HepG2 (cell line): ENCODE results near the gene DNAJC9. TPM values are rescaled to one million over a fixed set of nuclear protein-coding genes. Genes with fewer than 3 reads are reported as not detected.

ENCODE experiments used
- GFI1 ChIP-seq: sonication (generic); formaldehyde crosslinking; IDR thresholded peaks from 2 replicates; pipeline ENCODE4 v1.5.0; 2020; ENCODE audit warnings: missing genetic modification reagents, mild to moderate bottlenecking, borderline replicate concordance
- JDP2 ChIP-seq: sonication (generic); formaldehyde crosslinking; IDR thresholded peaks from 2 replicates; pipeline ENCODE4 v1.8.1; 2022; ENCODE audit warnings: missing genetic modification reagents, borderline replicate concordance
- JUN ChIP-seq: sonication (generic); formaldehyde crosslinking; IDR thresholded peaks from 2 replicates; pipeline ENCODE4 v1.4.0; 2020; ENCODE audit warnings: mild to moderate bottlenecking, missing genetic modification reagents
- MIER2 ChIP-seq: IDR thresholded peaks from 2 replicates; pipeline ENCODE4 v1.6.1; 2016; ENCODE audit warnings: missing biosample characterization, missing genetic modification reagents
- PAX8 ChIP-seq: sonication (generic); formaldehyde crosslinking; IDR thresholded peaks from 2 replicates; pipeline ENCODE4 v1.8.0; 2022; ENCODE audit warnings: mild to moderate bottlenecking, missing genetic modification reagents, borderline replicate concordance
- SPEN ChIP-seq: sonication (generic); formaldehyde crosslinking; IDR thresholded peaks from 2 replicates; pipeline ENCODE4 v1.5.1; 2020; ENCODE audit warnings: low read depth, mild to moderate bottlenecking, missing genetic modification reagents
- TBL1XR1 ChIP-seq: fragments of 150-350 bp; IDR thresholded peaks from 2 replicates; pipeline ENCODE4 v1.6.1; 2014; ENCODE audit warnings: borderline replicate concordance, low read length; ENCODE audit not compliant: partially characterized antibody
- TCF12 ChIP-seq, 2 experiments: fragments of 450-650 bp in 1 of 2; sonication (generic) in 1 of 2; formaldehyde crosslinking in 1 of 2; IDR thresholded peaks; 2 replicates each; pipeline versions ENCODE4 v1.6.1 to v1.8.0; 2017 to 2022; ENCODE audit warnings: antibody characterized with exemption in 1 of 2, mild to moderate bottlenecking in 1 of 2, missing genetic modification reagents in 1 of 2, moderate library complexity in 1 of 2
- THYN1 ChIP-seq: sonication (generic); formaldehyde crosslinking; IDR thresholded peaks from 2 replicates; pipeline ENCODE4 v1.8.1; 2023; ENCODE audit warnings: low read depth, mild to moderate bottlenecking, moderate library complexity, missing genetic modification reagents, borderline replicate concordance
- YY1 ChIP-seq: IDR thresholded peaks from 2 replicates; pipeline ENCODE4 v1.6.1; 2011; ENCODE audit warnings: low read length, low read depth, moderate library complexity, mild to moderate bottlenecking; ENCODE audit not compliant: insufficient read depth, insufficient replicate concordance
- ZNF264 ChIP-seq: sonication (generic); formaldehyde crosslinking; IDR thresholded peaks from 2 replicates; pipeline ENCODE4 v1.4.0; 2020; ENCODE audit warnings: missing genetic modification reagents
- ZNF382 ChIP-seq: sonication (generic); formaldehyde crosslinking; IDR thresholded peaks from 2 replicates; pipeline ENCODE4 v1.5.0; 2020; ENCODE audit warnings: missing genetic modification reagents, mild to moderate bottlenecking, borderline replicate concordance
- ZNF441 ChIP-seq: sonication (generic); formaldehyde crosslinking; IDR thresholded peaks from 2 replicates; pipeline ENCODE4 v1.7.0; 2021; ENCODE audit warnings: missing genetic modification reagents, borderline replicate concordance
- ZNF510 ChIP-seq: sonication (generic); formaldehyde crosslinking; IDR thresholded peaks from 2 replicates; pipeline ENCODE4 v1.4.0; 2020; ENCODE audit warnings: low read depth, mild to moderate bottlenecking, missing genetic modification reagents
- ZNF552 ChIP-seq: sonication (generic); formaldehyde crosslinking; IDR thresholded peaks from 2 replicates; pipeline ENCODE4 v1.9.0; 2022; ENCODE audit warnings: missing genetic modification reagents, mild to moderate bottlenecking, borderline replicate concordance
- polyA plus RNA-seq, 8 experiments: library from polyadenylated mRNA; depleted of rRNA in 3 of 8; stranded (reverse) in 7 of 8; unstranded in 1 of 8; fragments of >200 nt; fragmentation: Illumina TruSeq in 4 of 8; extraction: Trizol in 4 of 8; gene quantifications; 2 replicates each; pipeline versions ENCODE4 v1.2.1 to v1.2.3, GENCODE V29; 2011 to 2016; ENCODE audit warnings: low read depth in 4 of 8, missing spikeins in 1 of 8, mixed read lengths in 1 of 8; ENCODE audit not compliant: insufficient read depth in 1 of 8
- total RNA-seq, 5 experiments: library from RNA; depleted of rRNA; stranded (reverse); fragments of >200 nt; fragmentation: Illumina TruSeq; extraction: Trizol; gene quantifications; 2 replicates each; pipeline ENCODE4 v1.2.3, GENCODE V29; 2016; ENCODE audit warnings: low read depth in 1 of 5
- TF ChIP-seq, protein P1 (sequence below), 2 experiments: IDR thresholded peaks; 2 replicates each; pipeline ENCODE4 v1.6.1; 2011 to 2012; ENCODE audit warnings: low read length in 2 of 2, borderline replicate concordance in 1 of 2, low read depth in 1 of 2, mild to moderate bottlenecking in 1 of 2, moderate library complexity in 1 of 2
- TF ChIP-seq, protein P2 (sequence below): IDR thresholded peaks from 2 replicates; pipeline ENCODE4 v1.6.1; 2016; ENCODE audit warnings: mild to moderate bottlenecking
- TF ChIP-seq, protein P3 (sequence below): IDR thresholded peaks from 2 replicates; pipeline ENCODE4 v1.6.1; 2016; ENCODE audit warnings: missing biosample characterization, missing genetic modification reagents, low read depth
- TF ChIP-seq, protein P4 (sequence below): sonication (generic); formaldehyde crosslinking; IDR thresholded peaks from 2 replicates; pipeline ENCODE4 v1.8.1; 2023; ENCODE audit warnings: mild to moderate bottlenecking, missing genetic modification reagents

The DNAJC9 gene
- total and polyA plus RNA-seq, 2 of the 13 experiments (the other 11 are each of a cell fraction or from before 2014, with no cell fraction given): 15.9 to 60.3 TPM

DNA sequence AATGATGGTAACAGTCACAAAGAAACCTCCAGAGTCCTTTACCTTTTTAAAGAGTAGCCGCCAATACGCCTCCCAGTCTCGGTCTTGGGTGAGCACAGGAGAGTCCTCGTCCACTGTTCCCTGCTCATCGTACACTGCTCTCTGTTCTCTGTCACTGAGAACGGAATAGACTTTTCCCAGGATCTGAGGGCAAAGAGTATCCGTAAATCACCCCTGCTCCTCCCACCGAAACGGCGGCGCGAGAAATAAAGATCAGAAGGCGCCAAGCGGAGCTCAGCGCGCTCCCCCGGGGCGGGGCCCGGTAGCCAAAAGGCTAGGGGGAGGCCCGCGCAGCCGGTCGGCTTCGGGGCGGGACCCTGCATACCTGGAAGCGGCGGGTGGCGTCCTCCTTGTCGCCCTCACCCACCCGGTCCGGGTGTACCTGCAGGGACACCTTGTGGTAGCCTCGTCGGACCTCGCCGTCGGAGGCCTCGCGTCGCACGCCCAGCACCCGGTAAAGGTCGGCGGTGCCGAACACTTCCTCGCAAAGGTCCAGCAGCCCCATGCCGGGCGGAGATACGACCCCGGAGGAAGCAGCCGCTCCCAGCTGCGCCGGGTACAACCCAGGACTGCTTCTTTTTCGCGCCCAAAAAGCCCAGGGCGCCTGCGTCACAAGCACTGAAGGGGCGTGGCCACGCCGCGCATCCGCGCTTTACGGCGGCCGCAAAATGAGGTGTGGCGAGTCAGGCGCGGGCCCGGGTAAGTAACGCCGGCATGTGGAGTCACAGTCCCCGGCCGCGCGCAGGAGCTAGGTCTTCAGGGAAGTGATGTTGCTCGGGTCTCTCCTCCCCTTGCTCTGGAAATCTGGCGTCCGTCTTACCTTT lies at the start of gene DNAJC9 (continued):
- TF ChIP-seq, protein P1, sequence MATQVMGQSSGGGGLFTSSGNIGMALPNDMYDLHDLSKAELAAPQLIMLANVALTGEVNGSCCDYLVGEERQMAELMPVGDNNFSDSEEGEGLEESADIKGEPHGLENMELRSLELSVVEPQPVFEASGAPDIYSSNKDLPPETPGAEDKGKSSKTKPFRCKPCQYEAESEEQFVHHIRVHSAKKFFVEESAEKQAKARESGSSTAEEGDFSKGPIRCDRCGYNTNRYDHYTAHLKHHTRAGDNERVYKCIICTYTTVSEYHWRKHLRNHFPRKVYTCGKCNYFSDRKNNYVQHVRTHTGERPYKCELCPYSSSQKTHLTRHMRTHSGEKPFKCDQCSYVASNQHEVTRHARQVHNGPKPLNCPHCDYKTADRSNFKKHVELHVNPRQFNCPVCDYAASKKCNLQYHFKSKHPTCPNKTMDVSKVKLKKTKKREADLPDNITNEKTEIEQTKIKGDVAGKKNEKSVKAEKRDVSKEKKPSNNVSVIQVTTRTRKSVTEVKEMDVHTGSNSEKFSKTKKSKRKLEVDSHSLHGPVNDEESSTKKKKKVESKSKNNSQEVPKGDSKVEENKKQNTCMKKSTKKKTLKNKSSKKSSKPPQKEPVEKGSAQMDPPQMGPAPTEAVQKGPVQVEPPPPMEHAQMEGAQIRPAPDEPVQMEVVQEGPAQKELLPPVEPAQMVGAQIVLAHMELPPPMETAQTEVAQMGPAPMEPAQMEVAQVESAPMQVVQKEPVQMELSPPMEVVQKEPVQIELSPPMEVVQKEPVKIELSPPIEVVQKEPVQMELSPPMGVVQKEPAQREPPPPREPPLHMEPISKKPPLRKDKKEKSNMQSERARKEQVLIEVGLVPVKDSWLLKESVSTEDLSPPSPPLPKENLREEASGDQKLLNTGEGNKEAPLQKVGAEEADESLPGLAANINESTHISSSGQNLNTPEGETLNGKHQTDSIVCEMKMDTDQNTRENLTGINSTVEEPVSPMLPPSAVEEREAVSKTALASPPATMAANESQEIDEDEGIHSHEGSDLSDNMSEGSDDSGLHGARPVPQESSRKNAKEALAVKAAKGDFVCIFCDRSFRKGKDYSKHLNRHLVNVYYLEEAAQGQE (IDR thresholded peaks at IDR 0.05; ENCODE audit: borderline replicate concordance in 1 of 2, low read depth in 1 of 2, low read length in 2 of 2): peak in 1 of 2 experiments; percentile 21; a peak in 1 of 4 replicates
- TF ChIP-seq GFI1 (peak; percentile 82; the same call in 1 of the 2 replicates), TBL1XR1 (no peak), ZNF382 (CRISPR knock-in tag) (no peak), ZNF552 (peak; percentile 95), JDP2 (CRISPR knock-in tag) (no peak), SPEN (CRISPR knock-in tag) (peak; percentile 95; the same call in 1 of the 2 replicates), THYN1 (CRISPR knock-in tag) (no peak), ZNF264 (CRISPR knock-in tag) (peak; percentile 73), MIER2 (CRISPR knock-in tag) (peak; percentile 39; the same call in 1 of the 2 replicates), ZNF510 (CRISPR knock-in tag) (peak; percentile 97; the same call in 1 of the 2 replicates), YY1 (no peak), TCF12 (IDR thresholded peaks at IDR 0.05) (no peak), TCF12 (CRISPR knock-in tag; IDR thresholded peaks at IDR 0.05) (peak; percentile 82; the same call in 1 of the 2 replicates), PAX8 (CRISPR knock-in tag) (no peak), JUN (CRISPR knock-in tag) (peak; percentile 60; the same call in 1 of the 2 replicates), ZNF441 (CRISPR knock-in tag) (peak; percentile 53; the same call in 1 of the 2 replicates)
- TF ChIP-seq, protein P2, sequence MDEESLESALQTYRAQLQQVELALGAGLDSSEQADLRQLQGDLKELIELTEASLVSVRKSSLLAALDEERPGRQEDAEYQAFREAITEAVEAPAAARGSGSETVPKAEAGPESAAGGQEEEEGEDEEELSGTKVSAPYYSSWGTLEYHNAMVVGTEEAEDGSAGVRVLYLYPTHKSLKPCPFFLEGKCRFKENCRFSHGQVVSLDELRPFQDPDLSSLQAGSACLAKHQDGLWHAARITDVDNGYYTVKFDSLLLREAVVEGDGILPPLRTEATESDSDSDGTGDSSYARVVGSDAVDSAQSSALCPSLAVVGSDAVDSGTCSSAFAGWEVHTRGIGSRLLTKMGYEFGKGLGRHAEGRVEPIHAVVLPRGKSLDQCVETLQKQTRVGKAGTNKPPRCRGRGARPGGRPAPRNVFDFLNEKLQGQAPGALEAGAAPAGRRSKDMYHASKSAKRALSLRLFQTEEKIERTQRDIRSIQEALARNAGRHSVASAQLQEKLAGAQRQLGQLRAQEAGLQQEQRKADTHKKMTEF (CRISPR knock-in tag): peak; percentile 93
- TF ChIP-seq, protein P3, sequence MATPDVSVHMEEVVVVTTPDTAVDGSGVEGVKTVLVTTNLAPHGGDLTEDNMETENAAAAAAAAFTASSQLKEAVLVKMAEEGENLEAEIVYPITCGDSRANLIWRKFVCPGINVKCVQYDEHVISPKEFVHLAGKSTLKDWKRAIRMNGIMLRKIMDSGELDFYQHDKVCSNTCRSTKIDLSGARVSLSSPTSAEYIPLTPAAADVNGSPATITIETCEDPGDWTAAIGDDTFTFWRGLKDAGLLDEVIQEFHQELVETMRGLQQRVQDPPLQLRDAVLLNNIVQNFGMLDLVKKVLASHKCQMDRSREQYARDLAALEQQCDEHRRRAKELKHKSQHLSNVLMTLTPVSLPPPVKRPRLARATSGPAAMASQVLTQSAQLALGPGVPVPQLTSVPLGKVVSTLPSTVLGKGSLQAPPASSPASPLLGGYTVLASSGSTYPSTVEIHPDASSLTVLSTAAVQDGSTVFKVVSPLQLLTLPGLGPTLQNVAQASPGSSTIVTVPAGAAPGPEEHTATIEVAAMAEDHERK (CRISPR knock-in tag): peak; percentile 76
- TF ChIP-seq, protein P4, sequence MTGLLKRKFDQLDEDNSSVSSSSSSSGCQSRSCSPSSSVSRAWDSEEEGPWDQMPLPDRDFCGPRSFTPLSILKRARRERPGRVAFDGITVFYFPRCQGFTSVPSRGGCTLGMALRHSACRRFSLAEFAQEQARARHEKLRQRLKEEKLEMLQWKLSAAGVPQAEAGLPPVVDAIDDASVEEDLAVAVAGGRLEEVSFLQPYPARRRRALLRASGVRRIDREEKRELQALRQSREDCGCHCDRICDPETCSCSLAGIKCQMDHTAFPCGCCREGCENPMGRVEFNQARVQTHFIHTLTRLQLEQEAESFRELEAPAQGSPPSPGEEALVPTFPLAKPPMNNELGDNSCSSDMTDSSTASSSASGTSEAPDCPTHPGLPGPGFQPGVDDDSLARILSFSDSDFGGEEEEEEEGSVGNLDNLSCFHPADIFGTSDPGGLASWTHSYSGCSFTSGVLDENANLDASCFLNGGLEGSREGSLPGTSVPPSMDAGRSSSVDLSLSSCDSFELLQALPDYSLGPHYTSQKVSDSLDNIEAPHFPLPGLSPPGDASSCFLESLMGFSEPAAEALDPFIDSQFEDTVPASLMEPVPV (CRISPR knock-in tag): peak; percentile 87; the same call in 1 of the 2 replicates
